ENCODE measurements around the gene ITPR2.

GRCh38 chr12:26331960-26332359, 501.0 kb downstream of the ITPR2 start:
- TF ChIP-seq CTCF (IDR thresholded peaks at IDR 0.05) (no peak), POLR2A (IDR thresholded peaks at IDR 0.05) (no peak), EP300 (IDR thresholded peaks at IDR 0.05) (no peak)

Measured in tibial nerve (tissue), 4 donors.